ENCODE measurements around the gene ATG4C. TPM values are rescaled to one million over a fixed set of nuclear protein-coding genes. Genes with fewer than 3 reads are reported as not detected.
A peak's percentile ranks its signal among the peaks of the same experiment; 100 is the strongest.

Gene ATG4C
- total RNA-seq, 3 donors from 2014 or later (not counting 1 experiment from before 2014, with no cell fraction given) = 4.8 to 9.7 (median 6.3) TPM

- no peaks in the 10 kb centered on the region for H3K36me3 ChIP-seq (ENCODE audit: control insufficient read depth, insufficient read depth, low read length)
- Mint-ChIP-seq H3K4me3 (no peak overlapping the region), H3K36me3 (no peaks in the 10 kb centered on the region), H3K27ac (no peak overlapping the region), H3K9me3 (no peaks in the 10 kb centered on the region), H3K27me3 (ENCODE audit: low read depth in 2 of 2) (no peaks in the 10 kb centered on the region), H3K4me1 (peaks cover 12 to 29% of the 10 kb centered on the region in 2 donors)
- DNase-seq = no peak
- H3K4me3 ChIP-seq (ENCODE audit: low read length) = no peak overlapping the region
- intact Hi-C loops (cut with micrococcal nuclease) = no loop called here
- no peak overlapping the region for H3K27ac ChIP-seq (ENCODE audit: low read length)
- H3K9me3 ChIP-seq (ENCODE audit: control insufficient read depth, insufficient read depth, low read length) = no peaks in the 10 kb centered on the region
- H3K27me3 ChIP-seq (ENCODE audit: control insufficient read depth, insufficient read depth, low read length) = no peaks in the 10 kb centered on the region
- H3K4me1 ChIP-seq (ENCODE audit: control insufficient read depth, insufficient read depth, low read length) = no peaks in the 10 kb centered on the region
- TF ChIP-seq CTCF (IDR thresholded peaks at IDR 0.05) = no peak
- ATAC-seq = no peak
Observed at GRCh38 chr1:62790716-62791115, 6.8 kb downstream of the ATG4C start.

GRCh38 chr1:62794053-62794452 lies 10.1 kb downstream of the ATG4C start:
- DNase-seq = no peak

GRCh38 chr1:62796221-62796620 lies 12.3 kb downstream of the ATG4C start:
- no peak for TF ChIP-seq CTCF (IDR thresholded peaks at IDR 0.05)
- intact Hi-C loops (cut with micrococcal nuclease) = no loop called here
- Histone ChIP-seq H3K4me1 (ENCODE audit: control insufficient read depth, insufficient read depth, low read length) (peaks cover 4% of the 10 kb centered on the region), H3K36me3 (ENCODE audit: control insufficient read depth, insufficient read depth, low read length) (no peaks in the 10 kb centered on the region), H3K27me3 (ENCODE audit: control insufficient read depth, insufficient read depth, low read length) (no peaks in the 10 kb centered on the region), H3K9me3 (ENCODE audit: control insufficient read depth, insufficient read depth, low read length) (no peaks in the 10 kb centered on the region), H3K27ac (ENCODE audit: low read length) (no peak overlapping the region), H3K4me3 (ENCODE audit: low read length) (no peak overlapping the region)
- H3K9me3 Mint-ChIP-seq = no peaks in the 10 kb centered on the region
- H3K27ac Mint-ChIP-seq = no peak overlapping the region
- ATAC-seq (no peak), DNase-seq (no peak)
- peaks cover 17 to 34% of the 10 kb centered on the region in 2 donors for H3K4me1 Mint-ChIP-seq
- H3K4me3 Mint-ChIP-seq = no peak overlapping the region
- H3K27me3 Mint-ChIP-seq (ENCODE audit: low read depth in 2 of 2) = no peaks in the 10 kb centered on the region
- H3K36me3 Mint-ChIP-seq = no peaks in the 10 kb centered on the region

More at GRCh38 chr1:62794053-62794452, 10.1 kb downstream of the ATG4C start:
- intact Hi-C loops (cut with micrococcal nuclease) = no loop called here
- no peaks in the 10 kb centered on the region for H3K36me3 ChIP-seq (ENCODE audit: control insufficient read depth, insufficient read depth, low read length)
- peaks cover 8 to 19% of the 10 kb centered on the region in 2 donors for H3K4me1 Mint-ChIP-seq
- H3K27ac ChIP-seq (ENCODE audit: low read length) = no peak overlapping the region
- peaks cover 4% of the 10 kb centered on the region for H3K4me1 ChIP-seq (ENCODE audit: control insufficient read depth, insufficient read depth, low read length)
- no peaks in the 10 kb centered on the region for H3K27me3 ChIP-seq (ENCODE audit: control insufficient read depth, insufficient read depth, low read length)
- ATAC-seq = peak in 1 of 3 donors; percentile 38
- H3K9me3 ChIP-seq (ENCODE audit: control insufficient read depth, insufficient read depth, low read length) = no peaks in the 10 kb centered on the region
- no peaks in the 10 kb centered on the region for H3K27me3 Mint-ChIP-seq (ENCODE audit: low read depth in 2 of 2)
- H3K27ac Mint-ChIP-seq = no peak overlapping the region
- H3K9me3 Mint-ChIP-seq = no peaks in the 10 kb centered on the region
- TF ChIP-seq CTCF (IDR thresholded peaks at IDR 0.05) = no peak
- H3K36me3 Mint-ChIP-seq = no peaks in the 10 kb centered on the region
- H3K4me3 ChIP-seq (ENCODE audit: low read length) = no peak overlapping the region
- WGBS (ENCODE audit: insufficient coverage) = 0% methylated on average over 1 of the region's 1 CpG
- no peak overlapping the region for H3K4me3 Mint-ChIP-seq

- Histone ChIP-seq H3K27me3 (ENCODE audit: control insufficient read depth, insufficient read depth, low read length) (no peaks in the 10 kb centered on the region), H3K36me3 (ENCODE audit: control insufficient read depth, insufficient read depth, low read length) (no peaks in the 10 kb centered on the region), H3K4me1 (ENCODE audit: control insufficient read depth, insufficient read depth, low read length) (peaks cover 7% of the 10 kb centered on the region), H3K4me3 (ENCODE audit: low read length) (no peak overlapping the region), H3K27ac (ENCODE audit: low read length) (peak overlapping the region; percentile 52), H3K9me3 (ENCODE audit: control insufficient read depth, insufficient read depth, low read length) (no peaks in the 10 kb centered on the region)
- no peak for TF ChIP-seq CTCF (IDR thresholded peaks at IDR 0.05)
- ATAC-seq = no peak
- WGBS (ENCODE audit: insufficient coverage) = 89% methylated on average over 2 of the region's 2 CpGs
- H3K27me3 Mint-ChIP-seq (ENCODE audit: low read depth in 2 of 2) = no peaks in the 10 kb centered on the region
- H3K27ac Mint-ChIP-seq = no peak overlapping the region
- H3K36me3 Mint-ChIP-seq = no peaks in the 10 kb centered on the region
- intact Hi-C loops (cut with micrococcal nuclease) = no loop called here
- peaks cover 9 to 17% of the 10 kb centered on the region in 2 donors for H3K4me1 Mint-ChIP-seq
- no peak for DNase-seq
- H3K4me3 Mint-ChIP-seq = no peak overlapping the region
- H3K9me3 Mint-ChIP-seq = no peaks in the 10 kb centered on the region
Observed at GRCh38 chr1:62799688-62800087, 15.8 kb downstream of the ATG4C start.
